ENCODE data around the gene RNF169.

The RNF169 gene

GRCh38 chr11:74769055-74769707 is 20.5 kb downstream of the RNF169 start:
- Histone ChIP-seq H3K4me3 (ENCODE audit: low read length in 2 of 2) (no peak overlapping the region), H3K9me3 (ENCODE audit: control insufficient read depth in 2 of 2, low read length in 2 of 2) (no peaks in the 10 kb centered on the region), H3K9ac (ENCODE audit: low read depth in 1 of 2, low read length in 2 of 2) (no peak overlapping the region), H3K27ac (ENCODE audit: low read depth in 2 of 2, low read length in 2 of 2) (no peak overlapping the region), H3K4me1 (ENCODE audit: control insufficient read depth in 2 of 2, insufficient read depth in 2 of 2, low read length in 2 of 2) (no peaks in the 10 kb centered on the region), H3K27me3 (ENCODE audit: control insufficient read depth in 2 of 2, insufficient read depth in 2 of 2, low read length in 2 of 2) (no peaks in the 10 kb centered on the region), H3K36me3 (ENCODE audit: control insufficient read depth in 2 of 2, insufficient read depth in 2 of 2, low read length in 2 of 2) (no peaks in the 10 kb centered on the region)

GRCh38 chr11:74770456-74770855 is 21.8 kb downstream of the RNF169 start:
- no peak overlapping the region for H3K27ac ChIP-seq (ENCODE audit: low read depth in 2 of 2, low read length in 2 of 2)
- H3K36me3 ChIP-seq (ENCODE audit: control insufficient read depth in 2 of 2, insufficient read depth in 2 of 2, low read length in 2 of 2), result no peaks in the 10 kb centered on the region
- no peak overlapping the region for H3K9ac ChIP-seq (ENCODE audit: low read depth in 1 of 2, low read length in 2 of 2)
- no peaks in the 10 kb centered on the region for H3K27me3 ChIP-seq (ENCODE audit: control insufficient read depth in 2 of 2, insufficient read depth in 2 of 2, low read length in 2 of 2)
- no peaks in the 10 kb centered on the region for H3K4me1 ChIP-seq (ENCODE audit: control insufficient read depth in 2 of 2, insufficient read depth in 2 of 2, low read length in 2 of 2)
- H3K9me3 ChIP-seq (ENCODE audit: control insufficient read depth in 2 of 2, low read length in 2 of 2), result no peaks in the 10 kb centered on the region
- H3K4me3 ChIP-seq (ENCODE audit: low read length in 2 of 2), result no peak overlapping the region

DNA sequence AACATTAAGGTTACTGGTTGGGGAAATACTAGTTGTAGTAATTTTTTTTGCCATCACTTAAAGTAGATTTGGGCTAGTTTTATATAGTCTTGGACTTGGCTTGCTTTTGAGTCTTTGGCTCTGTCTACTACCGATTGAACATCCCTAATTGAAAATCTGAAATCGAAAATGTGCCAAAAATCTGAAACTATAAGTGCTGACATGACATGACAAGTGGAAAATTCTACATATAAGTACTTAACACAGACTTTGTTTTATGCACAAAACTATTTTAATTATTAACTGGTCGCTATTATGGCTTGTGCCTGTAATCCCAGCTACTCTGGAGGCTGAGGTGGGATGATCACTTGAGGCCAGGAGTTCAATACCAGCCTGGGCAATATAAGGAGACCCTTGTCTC is 22.5 kb downstream of the RNF169 start:
- H3K4me1 ChIP-seq (ENCODE audit: control insufficient read depth in 2 of 2, insufficient read depth in 2 of 2, low read length in 2 of 2), result no peaks in the 10 kb centered on the region
- H3K9me3 ChIP-seq (ENCODE audit: control insufficient read depth in 2 of 2, low read length in 2 of 2), result no peaks in the 10 kb centered on the region
- H3K36me3 ChIP-seq (ENCODE audit: control insufficient read depth in 2 of 2, insufficient read depth in 2 of 2, low read length in 2 of 2), result no peaks in the 10 kb centered on the region
- no peak overlapping the region for H3K9ac ChIP-seq (ENCODE audit: low read depth in 1 of 2, low read length in 2 of 2)
- no peaks in the 10 kb centered on the region for H3K27me3 ChIP-seq (ENCODE audit: control insufficient read depth in 2 of 2, insufficient read depth in 2 of 2, low read length in 2 of 2)
- H3K27ac ChIP-seq (ENCODE audit: low read depth in 2 of 2, low read length in 2 of 2), result no peak overlapping the region
- H3K4me3 ChIP-seq (ENCODE audit: low read length in 2 of 2), result no peak overlapping the region

GRCh38 chr11:74773476-74773875 is 24.8 kb downstream of the RNF169 start:
- H3K36me3 ChIP-seq (ENCODE audit: control insufficient read depth in 2 of 2, insufficient read depth in 2 of 2, low read length in 2 of 2), result no peaks in the 10 kb centered on the region
- no peaks in the 10 kb centered on the region for H3K27me3 ChIP-seq (ENCODE audit: control insufficient read depth in 2 of 2, insufficient read depth in 2 of 2, low read length in 2 of 2)
- no peaks in the 10 kb centered on the region for H3K9me3 ChIP-seq (ENCODE audit: control insufficient read depth in 2 of 2, low read length in 2 of 2)
- H3K4me1 ChIP-seq (ENCODE audit: control insufficient read depth in 2 of 2, insufficient read depth in 2 of 2, low read length in 2 of 2), result peaks cover 0 to 3% of the 10 kb centered on the region in 2 donors
- H3K4me3 ChIP-seq (ENCODE audit: low read length in 2 of 2), result no peak overlapping the region
- H3K9ac ChIP-seq (ENCODE audit: low read depth in 1 of 2, low read length in 2 of 2), result no peak overlapping the region
- no peak overlapping the region for H3K27ac ChIP-seq (ENCODE audit: low read depth in 2 of 2, low read length in 2 of 2)

- H3K9ac ChIP-seq (ENCODE audit: low read depth in 1 of 2, low read length in 2 of 2), result no peak overlapping the region
- H3K36me3 ChIP-seq (ENCODE audit: control insufficient read depth in 2 of 2, insufficient read depth in 2 of 2, low read length in 2 of 2), result no peaks in the 10 kb centered on the region
- no peak overlapping the region for H3K4me3 ChIP-seq (ENCODE audit: low read length in 2 of 2)
- H3K4me1 ChIP-seq (ENCODE audit: control insufficient read depth in 2 of 2, insufficient read depth in 2 of 2, low read length in 2 of 2), result peaks cover 0 to 3% of the 10 kb centered on the region in 2 donors
- H3K27ac ChIP-seq (ENCODE audit: low read depth in 2 of 2, low read length in 2 of 2), result no peak overlapping the region
- no peaks in the 10 kb centered on the region for H3K9me3 ChIP-seq (ENCODE audit: control insufficient read depth in 2 of 2, low read length in 2 of 2)
- H3K27me3 ChIP-seq (ENCODE audit: control insufficient read depth in 2 of 2, insufficient read depth in 2 of 2, low read length in 2 of 2), result no peaks in the 10 kb centered on the region
Observed at GRCh38 chr11:74775762-74776161, 27.1 kb downstream of the RNF169 start.

- peaks cover 0 to 3% of the 10 kb centered on the region in 2 donors for H3K4me1 ChIP-seq (ENCODE audit: control insufficient read depth in 2 of 2, insufficient read depth in 2 of 2, low read length in 2 of 2)
Observed at GRCh38 chr11:74776546-74776945, 27.9 kb downstream of the RNF169 start.

GRCh38 chr11:74777038-74777437 is 28.4 kb downstream of the RNF169 start:
- H3K27me3 ChIP-seq (ENCODE audit: control insufficient read depth in 2 of 2, insufficient read depth in 2 of 2, low read length in 2 of 2), result no peaks in the 10 kb centered on the region
- H3K9me3 ChIP-seq (ENCODE audit: control insufficient read depth in 2 of 2, low read length in 2 of 2), result no peaks in the 10 kb centered on the region
- H3K36me3 ChIP-seq (ENCODE audit: control insufficient read depth in 2 of 2, insufficient read depth in 2 of 2, low read length in 2 of 2), result no peaks in the 10 kb centered on the region
- H3K9ac ChIP-seq (ENCODE audit: low read depth in 1 of 2, low read length in 2 of 2), result no peak overlapping the region
- no peak overlapping the region for H3K4me3 ChIP-seq (ENCODE audit: low read length in 2 of 2)
- peaks cover 0 to 3% of the 10 kb centered on the region in 2 donors for H3K4me1 ChIP-seq (ENCODE audit: control insufficient read depth in 2 of 2, insufficient read depth in 2 of 2, low read length in 2 of 2)
- no peak overlapping the region for H3K27ac ChIP-seq (ENCODE audit: low read depth in 2 of 2, low read length in 2 of 2)

More at GRCh38 chr11:74776546-74776945, 27.9 kb downstream of the RNF169 start:
- Histone ChIP-seq H3K9ac (ENCODE audit: low read depth in 1 of 2, low read length in 2 of 2) (no peak overlapping the region), H3K27me3 (ENCODE audit: control insufficient read depth in 2 of 2, insufficient read depth in 2 of 2, low read length in 2 of 2) (no peaks in the 10 kb centered on the region), H3K9me3 (ENCODE audit: control insufficient read depth in 2 of 2, low read length in 2 of 2) (no peaks in the 10 kb centered on the region), H3K4me3 (ENCODE audit: low read length in 2 of 2) (no peak overlapping the region), H3K27ac (ENCODE audit: low read depth in 2 of 2, low read length in 2 of 2) (no peak overlapping the region), H3K36me3 (ENCODE audit: control insufficient read depth in 2 of 2, insufficient read depth in 2 of 2, low read length in 2 of 2) (no peaks in the 10 kb centered on the region)

GRCh38 chr11:74777877-74778276 is 29.2 kb downstream of the RNF169 start:
- no peak overlapping the region for H3K27ac ChIP-seq (ENCODE audit: low read depth in 2 of 2, low read length in 2 of 2)
- peaks cover 1 to 6% of the 10 kb centered on the region in 2 donors for H3K4me1 ChIP-seq (ENCODE audit: control insufficient read depth in 2 of 2, insufficient read depth in 2 of 2, low read length in 2 of 2)
- H3K9me3 ChIP-seq (ENCODE audit: control insufficient read depth in 2 of 2, low read length in 2 of 2), result no peaks in the 10 kb centered on the region
- H3K9ac ChIP-seq (ENCODE audit: low read depth in 1 of 2, low read length in 2 of 2), result no peak overlapping the region
- no peaks in the 10 kb centered on the region for H3K36me3 ChIP-seq (ENCODE audit: control insufficient read depth in 2 of 2, insufficient read depth in 2 of 2, low read length in 2 of 2)
- H3K4me3 ChIP-seq (ENCODE audit: low read length in 2 of 2), result no peak overlapping the region
- no peaks in the 10 kb centered on the region for H3K27me3 ChIP-seq (ENCODE audit: control insufficient read depth in 2 of 2, insufficient read depth in 2 of 2, low read length in 2 of 2)

DNA sequence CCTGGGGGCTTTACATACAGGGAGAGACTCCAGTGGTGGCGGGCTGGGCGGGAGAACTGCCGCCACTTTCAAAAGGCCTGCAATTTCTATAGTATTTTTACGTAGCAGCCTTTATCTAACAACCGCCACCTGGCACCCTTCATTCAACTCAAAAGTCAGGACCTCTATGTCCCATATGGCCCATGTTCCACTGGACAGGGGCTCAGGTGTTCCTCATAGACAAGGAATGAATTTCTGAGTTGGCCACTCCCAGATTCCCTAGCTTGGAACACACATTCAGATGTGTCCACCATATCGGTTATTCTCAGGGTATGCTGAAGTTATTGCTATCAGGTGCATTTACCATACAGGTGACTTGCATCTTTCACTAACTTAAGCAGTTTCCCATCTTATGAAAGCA is 29.9 kb downstream of the RNF169 start:
- Histone ChIP-seq H3K36me3 (ENCODE audit: control insufficient read depth in 2 of 2, insufficient read depth in 2 of 2, low read length in 2 of 2) (no peaks in the 10 kb centered on the region), H3K9ac (ENCODE audit: low read depth in 1 of 2, low read length in 2 of 2) (no peak overlapping the region), H3K4me1 (ENCODE audit: control insufficient read depth in 2 of 2, insufficient read depth in 2 of 2, low read length in 2 of 2) (peaks cover 3 to 6% of the 10 kb centered on the region in 2 donors), H3K9me3 (ENCODE audit: control insufficient read depth in 2 of 2, low read length in 2 of 2) (no peaks in the 10 kb centered on the region), H3K4me3 (ENCODE audit: low read length in 2 of 2) (no peak overlapping the region), H3K27ac (ENCODE audit: low read depth in 2 of 2, low read length in 2 of 2) (no peak overlapping the region), H3K27me3 (ENCODE audit: control insufficient read depth in 2 of 2, insufficient read depth in 2 of 2, low read length in 2 of 2) (no peaks in the 10 kb centered on the region)

- Histone ChIP-seq H3K4me1 (ENCODE audit: control insufficient read depth in 2 of 2, insufficient read depth in 2 of 2, low read length in 2 of 2) (peaks cover 6% of the 10 kb centered on the region in 2 donors), H3K9me3 (ENCODE audit: control insufficient read depth in 2 of 2, low read length in 2 of 2) (no peaks in the 10 kb centered on the region), H3K4me3 (ENCODE audit: low read length in 2 of 2) (no peak overlapping the region), H3K9ac (ENCODE audit: low read depth in 1 of 2, low read length in 2 of 2) (no peak overlapping the region), H3K36me3 (ENCODE audit: control insufficient read depth in 2 of 2, insufficient read depth in 2 of 2, low read length in 2 of 2) (no peaks in the 10 kb centered on the region), H3K27ac (ENCODE audit: low read depth in 2 of 2, low read length in 2 of 2) (no peak overlapping the region), H3K27me3 (ENCODE audit: control insufficient read depth in 2 of 2, insufficient read depth in 2 of 2, low read length in 2 of 2) (no peaks in the 10 kb centered on the region)
Observed at GRCh38 chr11:74780248-74781005, 31.8 kb downstream of the RNF169 start.
